A549 (cell line): ENCODE data around the gene KCNQ1.

Experiments
- CBX8 ChIP-seq: fragments of 200-600 bp; sonication (generic); IDR thresholded peaks from 2 replicates; pipeline ENCODE4 v1.6.1; 2016
- JUNB ChIP-seq: fragments of >200 bp; sonication (Bioruptor Twin); formaldehyde crosslinking; IDR thresholded peaks from 2 replicates; pipeline ENCODE4 v1.6.1; 2016
- POLR2A ChIP-seq: IDR thresholded peaks from 2 replicates; pipeline ENCODE4 v1.6.1; 2012; ENCODE audit warnings: mild to moderate bottlenecking, low read length
- POLR2AphosphoS2 ChIP-seq: conservative IDR thresholded peaks from 2 replicates; pipeline ENCODE4 v1.6.1; 2012; ENCODE audit warnings: low read length, improper control_type of control experiment, inconsistent platforms
- RAD21 ChIP-seq, 2 experiments: fragments of >200 bp in 1 of 2; sonication (Bioruptor Twin) in 1 of 2; formaldehyde crosslinking in 1 of 2; IDR thresholded peaks in 1 of 2; conservative IDR thresholded peaks in 1 of 2; 2 replicates in 1 of 2; 3 replicates in 1 of 2; pipeline ENCODE4 v1.6.1; 2012 to 2018; ENCODE audit warnings: inconsistent platforms in 1 of 2
- RCOR1 ChIP-seq: fragments of 150-350 bp; IDR thresholded peaks from 2 replicates; pipeline ENCODE4 v1.6.1; 2014; ENCODE audit warnings: antibody characterized with exemption, low read length, low read depth
- SMC3 ChIP-seq: fragments of >200 bp; sonication (Bioruptor Twin); formaldehyde crosslinking; IDR thresholded peaks from 3 replicates; pipeline ENCODE4 v1.6.1; 2018; ENCODE audit warnings: inconsistent platforms
- ZFP36 ChIP-seq: fragments of 450-650 bp; IDR thresholded peaks from 2 replicates; pipeline ENCODE4 v1.6.1; 2014; ENCODE audit warnings: borderline replicate concordance; ENCODE audit not compliant: partially characterized antibody
- TF ChIP-seq, protein P1 (sequence below): fragments of >200 bp; sonication (Bioruptor Twin); formaldehyde crosslinking; IDR thresholded peaks from 3 replicates; pipeline ENCODE4 v1.5.1; 2016
- TF ChIP-seq, protein P2 (sequence below): fragments of 450-650 bp; IDR thresholded peaks from 2 replicates; pipeline ENCODE4 v1.6.1; 2014; ENCODE audit warnings: antibody characterized with exemption
- TF ChIP-seq, protein P3 (sequence below): fragments of 200-600 bp; sonication (generic); IDR thresholded peaks from 2 replicates; pipeline ENCODE4 v1.6.1; 2016; ENCODE audit warnings: antibody characterized with exemption, mild to moderate bottlenecking, moderate library complexity
- TF ChIP-seq, protein P4 (sequence below): fragments of >200 bp; sonication (Bioruptor Twin); formaldehyde crosslinking; IDR thresholded peaks from 2 replicates; pipeline ENCODE4 v1.6.1; 2016

DNA sequence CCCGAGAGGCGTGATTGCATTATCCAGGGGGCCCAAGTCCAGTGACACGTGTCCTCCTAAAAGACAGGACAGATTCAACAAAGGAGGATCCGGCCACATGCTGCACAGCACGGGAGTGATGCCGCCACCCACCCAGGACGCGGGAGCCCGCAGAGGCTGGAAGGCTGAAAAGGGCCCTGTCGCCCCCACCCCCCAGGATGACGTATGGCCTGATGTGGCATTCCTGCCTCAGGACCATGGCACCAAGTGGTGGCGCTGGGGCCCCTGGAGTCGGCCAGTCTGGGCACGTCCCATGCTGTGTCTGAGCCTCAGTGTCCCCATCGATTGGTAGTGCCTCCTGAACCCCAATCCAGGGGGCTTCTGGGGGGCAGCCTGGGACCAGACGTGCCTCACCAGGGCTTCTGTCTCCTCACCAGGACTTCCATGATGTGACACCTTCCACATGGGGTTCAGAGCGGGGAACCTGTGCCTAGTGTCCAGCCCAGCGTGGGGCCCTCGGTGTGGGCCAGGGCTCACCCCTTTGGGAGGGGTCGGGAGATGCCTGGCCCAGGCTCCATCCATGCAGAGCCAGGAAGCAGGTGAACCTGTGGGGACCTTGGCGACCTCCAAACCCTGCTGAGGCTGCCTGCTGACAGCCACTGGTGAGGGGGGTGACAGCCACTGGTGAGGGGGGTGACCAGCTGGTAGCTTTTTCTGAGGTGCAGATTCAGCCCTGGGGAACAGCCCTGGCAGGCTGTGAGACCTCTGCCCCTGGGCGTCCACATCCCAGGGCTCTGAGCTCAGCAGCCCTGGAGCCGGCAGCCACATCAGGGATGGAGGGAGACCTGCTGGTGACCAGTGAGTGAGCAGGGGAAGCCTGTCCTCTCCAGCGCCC, 75.3 kb downstream of the KCNQ1 start:
- TF ChIP-seq POLR2A (no peak), CBX8 (no peak), RAD21 (conservative IDR thresholded peaks at IDR 0.05 in 1 of 2, IDR thresholded peaks at IDR 0.05 in 1 of 2) (no peak), SMC3 (no peak), POLR2AphosphoS2 (no peak), ZFP36 (no peak), RCOR1 (no peak), JUNB (no peak)
- TF ChIP-seq, protein P1, sequence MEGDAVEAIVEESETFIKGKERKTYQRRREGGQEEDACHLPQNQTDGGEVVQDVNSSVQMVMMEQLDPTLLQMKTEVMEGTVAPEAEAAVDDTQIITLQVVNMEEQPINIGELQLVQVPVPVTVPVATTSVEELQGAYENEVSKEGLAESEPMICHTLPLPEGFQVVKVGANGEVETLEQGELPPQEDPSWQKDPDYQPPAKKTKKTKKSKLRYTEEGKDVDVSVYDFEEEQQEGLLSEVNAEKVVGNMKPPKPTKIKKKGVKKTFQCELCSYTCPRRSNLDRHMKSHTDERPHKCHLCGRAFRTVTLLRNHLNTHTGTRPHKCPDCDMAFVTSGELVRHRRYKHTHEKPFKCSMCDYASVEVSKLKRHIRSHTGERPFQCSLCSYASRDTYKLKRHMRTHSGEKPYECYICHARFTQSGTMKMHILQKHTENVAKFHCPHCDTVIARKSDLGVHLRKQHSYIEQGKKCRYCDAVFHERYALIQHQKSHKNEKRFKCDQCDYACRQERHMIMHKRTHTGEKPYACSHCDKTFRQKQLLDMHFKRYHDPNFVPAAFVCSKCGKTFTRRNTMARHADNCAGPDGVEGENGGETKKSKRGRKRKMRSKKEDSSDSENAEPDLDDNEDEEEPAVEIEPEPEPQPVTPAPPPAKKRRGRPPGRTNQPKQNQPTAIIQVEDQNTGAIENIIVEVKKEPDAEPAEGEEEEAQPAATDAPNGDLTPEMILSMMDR = no peak
- TF ChIP-seq, protein P2, sequence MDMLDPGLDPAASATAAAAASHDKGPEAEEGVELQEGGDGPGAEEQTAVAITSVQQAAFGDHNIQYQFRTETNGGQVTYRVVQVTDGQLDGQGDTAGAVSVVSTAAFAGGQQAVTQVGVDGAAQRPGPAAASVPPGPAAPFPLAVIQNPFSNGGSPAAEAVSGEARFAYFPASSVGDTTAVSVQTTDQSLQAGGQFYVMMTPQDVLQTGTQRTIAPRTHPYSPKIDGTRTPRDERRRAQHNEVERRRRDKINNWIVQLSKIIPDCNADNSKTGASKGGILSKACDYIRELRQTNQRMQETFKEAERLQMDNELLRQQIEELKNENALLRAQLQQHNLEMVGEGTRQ = no peak
- TF ChIP-seq, protein P3, sequence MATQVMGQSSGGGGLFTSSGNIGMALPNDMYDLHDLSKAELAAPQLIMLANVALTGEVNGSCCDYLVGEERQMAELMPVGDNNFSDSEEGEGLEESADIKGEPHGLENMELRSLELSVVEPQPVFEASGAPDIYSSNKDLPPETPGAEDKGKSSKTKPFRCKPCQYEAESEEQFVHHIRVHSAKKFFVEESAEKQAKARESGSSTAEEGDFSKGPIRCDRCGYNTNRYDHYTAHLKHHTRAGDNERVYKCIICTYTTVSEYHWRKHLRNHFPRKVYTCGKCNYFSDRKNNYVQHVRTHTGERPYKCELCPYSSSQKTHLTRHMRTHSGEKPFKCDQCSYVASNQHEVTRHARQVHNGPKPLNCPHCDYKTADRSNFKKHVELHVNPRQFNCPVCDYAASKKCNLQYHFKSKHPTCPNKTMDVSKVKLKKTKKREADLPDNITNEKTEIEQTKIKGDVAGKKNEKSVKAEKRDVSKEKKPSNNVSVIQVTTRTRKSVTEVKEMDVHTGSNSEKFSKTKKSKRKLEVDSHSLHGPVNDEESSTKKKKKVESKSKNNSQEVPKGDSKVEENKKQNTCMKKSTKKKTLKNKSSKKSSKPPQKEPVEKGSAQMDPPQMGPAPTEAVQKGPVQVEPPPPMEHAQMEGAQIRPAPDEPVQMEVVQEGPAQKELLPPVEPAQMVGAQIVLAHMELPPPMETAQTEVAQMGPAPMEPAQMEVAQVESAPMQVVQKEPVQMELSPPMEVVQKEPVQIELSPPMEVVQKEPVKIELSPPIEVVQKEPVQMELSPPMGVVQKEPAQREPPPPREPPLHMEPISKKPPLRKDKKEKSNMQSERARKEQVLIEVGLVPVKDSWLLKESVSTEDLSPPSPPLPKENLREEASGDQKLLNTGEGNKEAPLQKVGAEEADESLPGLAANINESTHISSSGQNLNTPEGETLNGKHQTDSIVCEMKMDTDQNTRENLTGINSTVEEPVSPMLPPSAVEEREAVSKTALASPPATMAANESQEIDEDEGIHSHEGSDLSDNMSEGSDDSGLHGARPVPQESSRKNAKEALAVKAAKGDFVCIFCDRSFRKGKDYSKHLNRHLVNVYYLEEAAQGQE = no peak
- TF ChIP-seq, protein P4, sequence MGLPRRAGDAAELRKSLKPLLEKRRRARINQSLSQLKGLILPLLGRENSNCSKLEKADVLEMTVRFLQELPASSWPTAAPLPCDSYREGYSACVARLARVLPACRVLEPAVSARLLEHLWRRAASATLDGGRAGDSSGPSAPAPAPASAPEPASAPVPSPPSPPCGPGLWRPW = no peak
